GM12873 (cell line): ENCODE measurements around the gene ZNF182.

Experiments
- TF ChIP-seq, protein P1 (sequence below): IDR thresholded peaks from 2 replicates; pipeline ENCODE4 v1.5.1; 2012; ENCODE audit warnings: low read depth, mild to moderate bottlenecking, moderate library complexity, low read length, control low read depth; ENCODE audit not compliant: insufficient read depth; ENCODE audit errors: missing control alignments

ZNF182 gene

DNA sequence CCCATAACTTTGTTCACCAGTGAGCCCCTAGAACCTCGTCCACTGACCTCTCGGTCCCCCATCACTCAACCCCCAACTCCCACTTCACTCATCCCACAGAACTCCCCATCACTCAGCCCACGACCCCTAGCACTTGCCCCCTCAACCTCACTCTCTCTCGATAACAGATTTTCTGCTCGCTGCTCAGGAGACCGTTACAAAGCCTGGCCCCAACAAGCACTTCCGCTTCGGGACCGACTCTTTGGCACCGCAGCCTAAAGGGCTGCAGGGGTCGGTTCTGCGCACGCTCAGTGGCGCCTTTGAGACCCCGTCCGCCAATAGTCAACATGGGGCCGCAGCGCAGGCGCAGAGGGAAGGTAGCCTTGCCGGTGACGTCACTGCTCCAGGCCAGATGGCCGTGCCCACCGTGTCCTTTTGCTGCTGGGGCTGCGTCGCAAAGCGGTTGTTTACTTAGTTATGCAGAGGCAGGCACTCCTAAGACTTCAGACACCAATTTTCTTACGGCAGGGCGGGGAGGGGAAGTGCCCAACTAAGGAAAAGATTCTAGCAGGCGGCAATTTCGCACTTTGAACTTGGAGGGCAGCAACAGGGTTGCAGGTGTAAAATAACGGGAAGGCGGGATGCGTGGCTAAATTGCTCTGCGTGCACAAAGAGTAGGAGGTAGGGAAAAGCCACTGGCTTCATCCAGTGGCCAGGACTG is at the start of gene ZNF182:
ZNF182 (minus strand) TSS at position 232 of the 700 bp plus-strand sequence. CDS start 1,380 bp downstream, outside the sequence.
- TF ChIP-seq, protein P1, sequence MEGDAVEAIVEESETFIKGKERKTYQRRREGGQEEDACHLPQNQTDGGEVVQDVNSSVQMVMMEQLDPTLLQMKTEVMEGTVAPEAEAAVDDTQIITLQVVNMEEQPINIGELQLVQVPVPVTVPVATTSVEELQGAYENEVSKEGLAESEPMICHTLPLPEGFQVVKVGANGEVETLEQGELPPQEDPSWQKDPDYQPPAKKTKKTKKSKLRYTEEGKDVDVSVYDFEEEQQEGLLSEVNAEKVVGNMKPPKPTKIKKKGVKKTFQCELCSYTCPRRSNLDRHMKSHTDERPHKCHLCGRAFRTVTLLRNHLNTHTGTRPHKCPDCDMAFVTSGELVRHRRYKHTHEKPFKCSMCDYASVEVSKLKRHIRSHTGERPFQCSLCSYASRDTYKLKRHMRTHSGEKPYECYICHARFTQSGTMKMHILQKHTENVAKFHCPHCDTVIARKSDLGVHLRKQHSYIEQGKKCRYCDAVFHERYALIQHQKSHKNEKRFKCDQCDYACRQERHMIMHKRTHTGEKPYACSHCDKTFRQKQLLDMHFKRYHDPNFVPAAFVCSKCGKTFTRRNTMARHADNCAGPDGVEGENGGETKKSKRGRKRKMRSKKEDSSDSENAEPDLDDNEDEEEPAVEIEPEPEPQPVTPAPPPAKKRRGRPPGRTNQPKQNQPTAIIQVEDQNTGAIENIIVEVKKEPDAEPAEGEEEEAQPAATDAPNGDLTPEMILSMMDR = no peak

DNA sequence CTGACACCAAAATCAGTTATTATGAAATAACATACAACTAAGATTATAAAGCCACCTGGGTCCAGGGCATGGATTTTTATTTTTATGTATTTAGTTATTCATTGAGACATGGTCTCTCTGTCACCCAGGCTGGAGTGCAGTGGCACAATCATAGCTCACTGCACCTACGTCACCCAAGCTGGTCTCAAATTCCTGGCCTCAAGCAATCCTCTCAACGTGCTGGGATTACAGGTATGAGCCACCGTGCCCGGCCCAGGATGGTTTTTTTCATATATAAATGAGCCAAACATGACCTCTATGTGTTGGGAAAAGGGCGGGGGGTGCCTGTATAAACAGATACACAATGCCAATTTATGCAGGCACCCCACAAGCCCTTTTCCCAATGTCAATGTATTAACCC is 43.1 kb upstream of the ZNF182 start:
- TF ChIP-seq, protein P1 = no peak

GRCh38 chrX:48045410-48046311 is 41.9 kb upstream of the ZNF182 start:
- TF ChIP-seq, protein P1 = no peak

- TF ChIP-seq, protein P1 = no peak
These were observed 39.3 kb upstream of the ZNF182 start for GRCh38 chrX:48043056-48043455.

DNA sequence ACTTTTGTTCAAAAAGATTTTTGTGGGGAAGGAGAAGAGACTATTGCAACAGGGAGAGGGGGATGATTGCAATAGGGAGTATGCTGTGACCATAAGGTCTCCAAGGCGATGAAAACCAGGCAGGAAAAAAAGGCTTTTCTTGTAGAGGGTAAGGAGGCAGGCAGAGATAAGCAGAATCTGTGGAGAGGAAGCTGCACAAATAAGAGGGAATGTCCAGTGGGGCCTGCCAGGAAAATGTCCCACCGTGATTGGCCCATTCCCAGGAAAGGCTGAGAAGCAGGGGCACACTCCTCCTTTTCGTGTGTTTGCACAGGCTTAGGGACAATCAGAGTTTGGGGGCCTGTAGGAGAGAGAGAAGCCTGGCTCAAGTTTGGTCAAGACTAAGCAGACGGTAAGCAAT is 32.1 kb upstream of the ZNF182 start:
- TF ChIP-seq, protein P1 = no peak

GRCh38 chrX:48030237-48030636 is 26.4 kb upstream of the ZNF182 start:
- TF ChIP-seq, protein P1 = no peak

- TF ChIP-seq, protein P1 = no peak
These were observed 24.3 kb upstream of the ZNF182 start for GRCh38 chrX:48028091-48028490.
